Caco-2 (cell line): ENCODE results near the gene AANAT. TPM values are rescaled to one million over a fixed set of nuclear protein-coding genes. Genes with fewer than 3 reads are reported as not detected.

ENCODE experiments used
- BruUV-seq: library from RNA; stranded (reverse); fragments of 400-500 nt; replicated peaks from 2 replicates; lab custom pipeline; 2021; lab: Mats Ljungman, UMichigan
- CTCF ChIA-PET: fragments of 300-600 bp; sonication (Branson Sonifier 250); formaldehyde crosslinking; loops from one replicate; lab custom pipeline; 2022; ENCODE audit warnings: antibody characterized with exemption; lab: Charles Lee
- POLR2A ChIA-PET: fragments of 300-600 bp; sonication (Branson Sonifier 250); formaldehyde crosslinking; loops from one replicate; lab custom pipeline; 2022; ENCODE audit warnings: antibody characterized with exemption; lab: Charles Lee
- DNase-seq, 2 experiments: peaks; one replicate each; pipeline versions ENCODE4 v3.0.0 to v3.0.0-alpha.2; 2020 to 2022
- H3K27me3 ChIP-seq: replicated peaks from 2 replicates; pipeline ENCODE4 v1.6.0; 2011; ENCODE audit warnings: low read length; ENCODE audit not compliant: control insufficient read depth, insufficient read depth
- H3K36me3 ChIP-seq: 2 replicates; pipeline ENCODE4 v1.5.1; 2011; ENCODE audit warnings: low read length; ENCODE audit not compliant: control insufficient read depth, insufficient read depth
- H3K4me1 ChIP-seq: fragments of 250-450 bp; sonication (Bioruptor Pico); 2 replicates; pipeline ENCODE4 v1.5.1; 2020; ENCODE audit warnings: mild to moderate bottlenecking
- H3K4me3 ChIP-seq: 2 replicates; pipeline ENCODE4 v1.5.1; 2011; ENCODE audit warnings: low read depth, mild to moderate bottlenecking, control low read depth, low read length
- H3K9me3 ChIP-seq: fragments of 250-450 bp; sonication (Bioruptor Pico); 2 replicates; pipeline ENCODE4 v1.5.1; 2020; ENCODE audit warnings: mild to moderate bottlenecking, moderate library complexity
- H3K27ac Mint-ChIP-seq: one replicate; pipeline ENCODE4 v1.8.0; 2022; ENCODE audit warnings: mixed read lengths; ENCODE audit not compliant: unreplicated experiment
- H3K27me3 Mint-ChIP-seq: one replicate; pipeline ENCODE4 v1.8.0; 2022; ENCODE audit warnings: mixed read lengths; ENCODE audit not compliant: insufficient read depth, unreplicated experiment
- H3K36me3 Mint-ChIP-seq: one replicate; pipeline ENCODE4 v1.8.0; 2022; ENCODE audit warnings: mild to moderate bottlenecking, mixed read lengths; ENCODE audit not compliant: insufficient read depth, unreplicated experiment
- H3K4me1 Mint-ChIP-seq: one replicate; pipeline ENCODE4 v1.8.0; 2022; ENCODE audit warnings: low read depth, mixed read lengths; ENCODE audit not compliant: unreplicated experiment
- H3K4me3 Mint-ChIP-seq: one replicate; pipeline ENCODE4 v1.8.0; 2022; ENCODE audit warnings: mild to moderate bottlenecking, moderate library complexity, mixed read lengths; ENCODE audit not compliant: unreplicated experiment
- H3K9me3 Mint-ChIP-seq: one replicate; pipeline ENCODE4 v1.8.0; 2022; ENCODE audit warnings: mixed read lengths; ENCODE audit not compliant: unreplicated experiment
- CTCF ChIP-seq, 2 experiments: fragments of 200-600 bp in 1 of 2; IDR thresholded peaks; 1 replicate in 1 of 2; 2 replicates in 1 of 2; pipeline versions ENCODE4 v1.5.1 to v1.8.0; 2011 to 2022; ENCODE audit warnings: antibody characterized with exemption in 1 of 2, control low read depth in 1 of 2, inconsistent platforms in 1 of 2, low read depth in 1 of 2, low read length in 1 of 2, mild to moderate bottlenecking in 1 of 2, moderate library complexity in 1 of 2; ENCODE audit not compliant: insufficient read depth in 1 of 2, severe bottlenecking in 1 of 2, unreplicated experiment in 1 of 2
- intact Hi-C: fragments of 100-400 bp; cut with micrococcal nuclease; formaldehyde crosslinking; loops from one replicate; pipeline ENCODE4 v1.10.0; 2022; ENCODE audit not compliant: unreplicated experiment
- total RNA-seq: library from RNA; stranded (reverse); gene quantifications from 2 replicates; pipeline ENCODE4 v1.2.3, GENCODE V29; 2022

The AANAT gene
- total RNA-seq, 1 experiment from 2014 or later = not detected

- H3K27me3 ChIP-seq = no peaks in the 10 kb centered on the region
- H3K9me3 Mint-ChIP-seq = no peaks in the 10 kb centered on the region
- peaks cover 10% of the 10 kb centered on the region for H3K36me3 Mint-ChIP-seq
- BruUV-seq = no TSS peak
- H3K4me3 Mint-ChIP-seq = no peak overlapping the region
- ChIA-PET CTCF (no interaction called here), POLR2A (interaction anchor here (0.6 kb wide), 1 partner anchor 33 kb away, joined by 5 read pairs; no protein-coding TSS in a partner anchor)
- H3K36me3 ChIP-seq = no peaks in the 10 kb centered on the region
- peaks cover 16% of the 10 kb centered on the region for H3K4me1 Mint-ChIP-seq
- no peak overlapping the region for H3K27ac Mint-ChIP-seq
- intact Hi-C loops = no loop called here
- peaks cover 34% of the 10 kb centered on the region for H3K4me1 ChIP-seq
- H3K9me3 ChIP-seq = no peaks in the 10 kb centered on the region
- no peak for TF ChIP-seq CTCF (IDR thresholded peaks at IDR 0.05; ENCODE audit: insufficient read depth in 1 of 2, low read depth in 1 of 2, low read length in 1 of 2, severe bottlenecking in 1 of 2, unreplicated experiment in 1 of 2)
- DNase-seq = no peak
- no peak overlapping the region for H3K4me3 ChIP-seq
- H3K27me3 Mint-ChIP-seq = no peaks in the 10 kb centered on the region
These were observed 29.1 kb downstream of the AANAT start for GRCh38 chr17:76496464-76496863.

- Mint-ChIP-seq H3K9me3 (no peaks in the 10 kb centered on the region), H3K27ac (no peak overlapping the region), H3K27me3 (no peaks in the 10 kb centered on the region), H3K4me1 (peaks cover 21% of the 10 kb centered on the region), H3K4me3 (no peak overlapping the region), H3K36me3 (peaks cover 10% of the 10 kb centered on the region)
- BruUV-seq = no TSS peak
- intact Hi-C loops = no loop called here
- no peaks in the 10 kb centered on the region for H3K36me3 ChIP-seq
- H3K27me3 ChIP-seq = no peaks in the 10 kb centered on the region
- H3K4me1 ChIP-seq = peaks cover 35% of the 10 kb centered on the region
- ChIA-PET CTCF (no interaction called here), POLR2A (no interaction called here)
- no peak overlapping the region for H3K4me3 ChIP-seq
- DNase-seq = no peak
- no peaks in the 10 kb centered on the region for H3K9me3 ChIP-seq
- no peak for TF ChIP-seq CTCF (IDR thresholded peaks at IDR 0.05; ENCODE audit: insufficient read depth in 1 of 2, low read depth in 1 of 2, low read length in 1 of 2, severe bottlenecking in 1 of 2, unreplicated experiment in 1 of 2)
These were observed 30.2 kb downstream of the AANAT start for GRCh38 chr17:76497699-76497978.

- no peaks in the 10 kb centered on the region for H3K27me3 Mint-ChIP-seq
- no peaks in the 10 kb centered on the region for H3K36me3 ChIP-seq
- BruUV-seq = no TSS peak
- TF ChIP-seq CTCF (IDR thresholded peaks at IDR 0.05; ENCODE audit: insufficient read depth in 1 of 2, low read depth in 1 of 2, low read length in 1 of 2, severe bottlenecking in 1 of 2, unreplicated experiment in 1 of 2) = no peak
- intact Hi-C loops = no loop called here
- no peak for DNase-seq
- H3K9me3 ChIP-seq = no peaks in the 10 kb centered on the region
- no peak overlapping the region for H3K4me3 Mint-ChIP-seq
- H3K9me3 Mint-ChIP-seq = no peaks in the 10 kb centered on the region
- H3K27ac Mint-ChIP-seq = peak overlapping the region; percentile 31
- peaks cover 21% of the 10 kb centered on the region for H3K4me1 Mint-ChIP-seq
- POLR2A ChIA-PET = no interaction called here
- peaks cover 10% of the 10 kb centered on the region for H3K36me3 Mint-ChIP-seq
- H3K4me1 ChIP-seq = peaks cover 33% of the 10 kb centered on the region
- no peaks in the 10 kb centered on the region for H3K27me3 ChIP-seq
- no peak overlapping the region for H3K4me3 ChIP-seq
- CTCF ChIA-PET = no interaction called here
These were observed 30.8 kb downstream of the AANAT start for GRCh38 chr17:76497979-76498875.
